H9 (cell line): Measurements from ENCODE around the gene GGACT. TPM values are rescaled to one million over a fixed set of nuclear protein-coding genes. Genes with fewer than 3 reads are reported as not detected.

Experiments used
- DNase-seq: peaks from one replicate; pipeline ENCODE4 v3.0.0-alpha.2; 2017
- H2AFZ ChIP-seq: one replicate; pipeline ENCODE4 v1.6.1; 2013; ENCODE audit warnings: mild to moderate bottlenecking, low read length, control low read depth, moderate library complexity
- H2AK5ac ChIP-seq: 2 replicates; pipeline ENCODE4 v1.6.1; 2013; ENCODE audit warnings: low read length, control low read depth, mixed read lengths; ENCODE audit not compliant: insufficient read length
- H2BK120ac ChIP-seq: one replicate; pipeline ENCODE4 v1.6.1; 2013; ENCODE audit warnings: low read depth, mild to moderate bottlenecking, low read length, control low read depth, inconsistent platforms; ENCODE audit not compliant: poor library complexity, severe bottlenecking
- H2BK12ac ChIP-seq: 2 replicates; pipeline ENCODE4 v1.6.1; 2013; ENCODE audit warnings: low read length, control low read depth, mixed read lengths, low read depth; ENCODE audit not compliant: insufficient read length
- H2BK15ac ChIP-seq: 2 replicates; pipeline ENCODE4 v1.6.1; 2013; ENCODE audit warnings: low read depth, low read length, control low read depth
- H2BK20ac ChIP-seq: one replicate; pipeline ENCODE4 v1.6.1; 2013; ENCODE audit warnings: low read depth, mild to moderate bottlenecking, low read length, control low read depth, inconsistent platforms; ENCODE audit not compliant: poor library complexity, severe bottlenecking
- H2BK5ac ChIP-seq: 2 replicates; pipeline ENCODE4 v1.6.1; 2013; ENCODE audit warnings: low read length, control low read depth, mixed read lengths; ENCODE audit not compliant: insufficient read length
- H3K14ac ChIP-seq: 2 replicates; pipeline ENCODE4 v1.6.1; 2013; ENCODE audit warnings: low read length, control low read depth; ENCODE audit not compliant: insufficient read depth
- H3K18ac ChIP-seq: 2 replicates; pipeline ENCODE4 v1.6.1; 2013; ENCODE audit warnings: low read depth, mild to moderate bottlenecking, mixed read lengths, low read length, control low read depth; ENCODE audit not compliant: insufficient read length
- H3K23ac ChIP-seq: 2 replicates; pipeline ENCODE4 v1.6.1; 2013; ENCODE audit warnings: low read length, control low read depth, mixed read lengths, low read depth; ENCODE audit not compliant: insufficient read length
- H3K23me2 ChIP-seq: 2 replicates; pipeline ENCODE4 v1.6.1; 2013; ENCODE audit warnings: low read depth, mild to moderate bottlenecking, mixed read lengths, low read length, control low read depth; ENCODE audit not compliant: insufficient read length, poor library complexity, severe bottlenecking
- H3K27ac ChIP-seq: 2 replicates; pipeline ENCODE4 v1.5.1; 2013; ENCODE audit warnings: low read length, control low read depth, mixed read lengths, low read depth; ENCODE audit not compliant: insufficient read length
- H3K27me3 ChIP-seq: 2 replicates; pipeline ENCODE4 v1.6.1; 2013; ENCODE audit warnings: low read length, control low read depth, inconsistent platforms; ENCODE audit not compliant: insufficient read depth
- H3K4ac ChIP-seq: 2 replicates; pipeline ENCODE4 v1.6.1; 2013; ENCODE audit warnings: low read depth, mild to moderate bottlenecking, control low read depth, inconsistent platforms, low read length, moderate library complexity
- H3K4me1 ChIP-seq: 2 replicates; pipeline ENCODE4 v1.6.1; 2013; ENCODE audit warnings: low read length, control low read depth, inconsistent platforms; ENCODE audit not compliant: insufficient read depth
- H3K4me2 ChIP-seq: 2 replicates; pipeline ENCODE4 v1.6.1; 2013; ENCODE audit warnings: low read length, control low read depth, mixed read lengths; ENCODE audit not compliant: insufficient read length, insufficient read depth
- H3K56ac ChIP-seq: 2 replicates; pipeline ENCODE4 v1.6.1; 2013; ENCODE audit warnings: low read depth, mild to moderate bottlenecking, mixed read lengths, low read length, control low read depth; ENCODE audit not compliant: insufficient read length
- H3K79me1 ChIP-seq: 2 replicates; pipeline ENCODE4 v1.6.1; 2013; ENCODE audit warnings: low read depth, mild to moderate bottlenecking, moderate library complexity, low read length, control low read depth, inconsistent platforms; ENCODE audit not compliant: insufficient read depth, poor library complexity, severe bottlenecking
- H3K79me2 ChIP-seq: 2 replicates; pipeline ENCODE4 v1.6.1; 2013; ENCODE audit warnings: low read length, control low read depth, inconsistent platforms; ENCODE audit not compliant: insufficient read depth
- H3K9ac ChIP-seq: 2 replicates; pipeline ENCODE4 v1.6.1; 2013; ENCODE audit warnings: low read length, control low read depth, mixed read lengths; ENCODE audit not compliant: insufficient read length; ENCODE audit errors: extremely low read depth
- H3K9me3 ChIP-seq: one replicate; pipeline ENCODE4 v1.6.1; 2013; ENCODE audit warnings: low read depth, low read length, inconsistent platforms; ENCODE audit not compliant: control insufficient read depth
- H3T11ph ChIP-seq: one replicate; pipeline ENCODE4 v1.6.1; 2013; ENCODE audit warnings: mild to moderate bottlenecking, low read length, control low read depth, inconsistent platforms
- H4K20me1 ChIP-seq: one replicate; pipeline ENCODE4 v1.6.1; 2013; ENCODE audit not compliant: control insufficient read depth, insufficient read length, insufficient read depth
- H4K5ac ChIP-seq: 2 replicates; pipeline ENCODE4 v1.6.1; 2013; ENCODE audit warnings: low read depth, mild to moderate bottlenecking, mixed read lengths, low read length, control low read depth; ENCODE audit not compliant: insufficient read length
- H4K8ac ChIP-seq: replicated peaks from 2 replicates; pipeline ENCODE4 v1.6.1; 2013; ENCODE audit warnings: low read length, control low read depth, mixed read lengths, low read depth; ENCODE audit not compliant: insufficient read length
- H4K91ac ChIP-seq: 2 replicates; pipeline ENCODE4 v1.6.1; 2013; ENCODE audit warnings: low read depth, mild to moderate bottlenecking, moderate library complexity, mixed read lengths, low read length, control low read depth; ENCODE audit not compliant: insufficient read length
- H3K27ac Mint-ChIP-seq, 3 experiments: 2 replicates in 2 of 3; 3 replicates in 1 of 3; pipeline ENCODE4 v1.8.0; 2020 to 2021; ENCODE audit warnings: mixed read lengths in 3 of 3, mild to moderate bottlenecking in 1 of 3, moderate library complexity in 1 of 3
- H3K27me3 Mint-ChIP-seq: 2 replicates; pipeline ENCODE4 v1.8.0; 2021; ENCODE audit warnings: low read depth, mild to moderate bottlenecking, moderate library complexity, mixed read lengths
- H3K36me3 Mint-ChIP-seq, 3 experiments: 2 replicates in 2 of 3; 3 replicates in 1 of 3; pipeline ENCODE4 v1.8.0; 2020 to 2021; ENCODE audit warnings: low read depth in 3 of 3, mixed read lengths in 3 of 3; ENCODE audit not compliant: insufficient read depth in 1 of 3
- H3K4me1 Mint-ChIP-seq, 2 experiments: 2 replicates each; pipeline ENCODE4 v1.8.0; 2020; ENCODE audit warnings: mixed read lengths in 2 of 2
- H3K4me3 Mint-ChIP-seq, 2 experiments: 2 replicates in 1 of 2; 3 replicates in 1 of 2; pipeline ENCODE4 v1.8.0; 2020 to 2021; ENCODE audit warnings: mild to moderate bottlenecking in 2 of 2, mixed read lengths in 2 of 2, moderate library complexity in 1 of 2
- H3K9me3 Mint-ChIP-seq, 2 experiments: 2 replicates in 1 of 2; 3 replicates in 1 of 2; pipeline ENCODE4 v1.8.0; 2020; ENCODE audit warnings: mild to moderate bottlenecking in 2 of 2, mixed read lengths in 2 of 2, moderate library complexity in 1 of 2
- CTCF ChIP-seq: fragments of 200-600 bp; sonication (generic); conservative IDR thresholded peaks from 3 replicates; pipeline ENCODE4 v1.8.0; 2021; ENCODE audit warnings: antibody characterized with exemption, mild to moderate bottlenecking
- WGBS: extraction: QIAGEN DNeasy Blood & Tissue Kit; methylation state at CpG from one replicate; pipeline ENCODE4 v1.1.7; 2013; ENCODE audit warnings: missing lambda C conversion rate, low lambda C conversion rate, mixed read lengths; ENCODE audit not compliant: insufficient read length; ENCODE audit errors: extremely low coverage; 5-methylcytosine and 5-hydroxymethylcytosine counted together
- total RNA-seq: library from RNA; stranded (reverse); gene quantifications from 2 replicates; pipeline ENCODE4 v1.2.1, GENCODE V29; 2021

GGACT gene
- total RNA-seq, 1 experiment from 2014 or later, result 1.3 TPM

DNA sequence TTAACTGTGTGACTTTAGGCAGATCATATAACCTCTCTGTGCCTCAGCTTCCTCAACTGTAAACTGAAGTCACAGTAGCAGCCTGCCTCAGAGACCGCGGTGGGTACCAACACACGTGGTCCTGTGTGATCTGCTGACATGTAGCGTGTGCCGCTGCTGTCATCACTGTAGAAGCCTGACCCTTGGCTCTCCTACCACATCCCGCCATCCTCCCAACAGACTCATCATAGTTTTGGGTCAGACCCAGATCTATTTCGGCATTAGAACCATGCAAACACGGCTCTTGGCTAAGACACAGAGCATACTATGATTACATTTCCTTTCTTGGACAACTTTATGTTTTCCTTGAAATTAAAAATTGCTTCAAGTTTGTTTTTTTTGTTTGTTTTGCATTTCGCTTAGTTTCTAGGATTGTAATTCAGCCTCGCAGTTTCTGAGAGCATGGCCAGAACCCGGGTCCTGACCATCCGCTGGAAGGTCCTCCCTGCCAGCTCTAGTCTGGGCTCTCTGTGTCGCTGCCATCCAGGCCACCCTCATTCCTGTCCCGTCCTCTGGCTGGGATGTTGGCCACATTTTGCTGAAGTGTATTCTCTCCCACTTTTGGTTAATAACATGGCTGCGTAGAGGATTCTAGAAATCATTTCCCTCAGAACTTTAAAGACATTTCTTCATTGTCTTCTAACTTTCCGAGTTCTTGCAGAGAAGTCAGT, 53.0 kb downstream of the GGACT start:
- no peak overlapping the region for H2BK12ac ChIP-seq
- no peak overlapping the region for H4K8ac ChIP-seq
- H3K79me2 ChIP-seq, result no peaks in the 10 kb centered on the region
- no peak overlapping the region for H2AK5ac ChIP-seq
- no peak overlapping the region for H3K56ac ChIP-seq
- no peaks in the 10 kb centered on the region for H3K27me3 ChIP-seq
- H4K5ac ChIP-seq, result no peak overlapping the region
- H3K4ac ChIP-seq, result no peak overlapping the region
- no CpG with 5 or more reads among the region's 16 CpGs for WGBS
- no peak for TF ChIP-seq CTCF
- Mint-ChIP-seq H3K9me3 (no peaks in the 10 kb centered on the region), H3K4me1 (peaks cover 17 to 20% of the 10 kb centered on the region in 2 experiments), H3K27me3 (peaks cover 1% of the 10 kb centered on the region; the same call in 1 of the 2 replicates), H3K36me3 (peaks cover 0 to 7% (median 3%) of the 10 kb centered on the region in 3 experiments; a peak in 3 of 7 replicates), H3K27ac (peak overlapping the region in 2 of 3 experiments; percentile 34 to 78; a peak in 2 of 7 replicates), H3K4me3 (no peak overlapping the region)
- no peak overlapping the region for H3K27ac ChIP-seq
- H3K9me3 ChIP-seq, result no peaks in the 10 kb centered on the region
- H3K4me2 ChIP-seq, result no peak overlapping the region
- H3K23ac ChIP-seq, result no peak overlapping the region
- no peaks in the 10 kb centered on the region for H3K79me1 ChIP-seq
- DNase-seq, result no peak
- H3K23me2 ChIP-seq, result no peaks in the 10 kb centered on the region
- no peak overlapping the region for H3T11ph ChIP-seq
- no peak overlapping the region for H2BK5ac ChIP-seq
- H4K91ac ChIP-seq, result no peak overlapping the region
- H2BK20ac ChIP-seq, result no peak overlapping the region
- H2AFZ ChIP-seq, result no peak overlapping the region
- no peak overlapping the region for H2BK15ac ChIP-seq
- peaks cover 1% of the 10 kb centered on the region for H4K20me1 ChIP-seq
- peaks cover under 1% of the 10 kb centered on the region; the same call in 1 of the 2 replicates for H3K4me1 ChIP-seq
- H3K9ac ChIP-seq, result no peak overlapping the region
- no peak overlapping the region for H2BK120ac ChIP-seq
- no peak overlapping the region for H3K14ac ChIP-seq
- no peak overlapping the region for H3K18ac ChIP-seq
